LHCN-M2 (cell line): ENCODE data around the gene ERG. TPM values are rescaled to one million over a fixed set of nuclear protein-coding genes. Genes with fewer than 3 reads are reported as not detected.

Experiments
- DNase-seq: peaks from one replicate; pipeline ENCODE4 v3.0.0-alpha.2; 2012; ENCODE audit warnings: low read depth
- total RNA-seq: library from RNA; depleted of rRNA; stranded (reverse); fragments of >200 nt; gene quantifications from 2 replicates; pipeline ENCODE4 v1.2.3, GENCODE V29; 2014

Gene ERG
- total RNA-seq, 1 experiment from 2014 or later: not detected

DNA sequence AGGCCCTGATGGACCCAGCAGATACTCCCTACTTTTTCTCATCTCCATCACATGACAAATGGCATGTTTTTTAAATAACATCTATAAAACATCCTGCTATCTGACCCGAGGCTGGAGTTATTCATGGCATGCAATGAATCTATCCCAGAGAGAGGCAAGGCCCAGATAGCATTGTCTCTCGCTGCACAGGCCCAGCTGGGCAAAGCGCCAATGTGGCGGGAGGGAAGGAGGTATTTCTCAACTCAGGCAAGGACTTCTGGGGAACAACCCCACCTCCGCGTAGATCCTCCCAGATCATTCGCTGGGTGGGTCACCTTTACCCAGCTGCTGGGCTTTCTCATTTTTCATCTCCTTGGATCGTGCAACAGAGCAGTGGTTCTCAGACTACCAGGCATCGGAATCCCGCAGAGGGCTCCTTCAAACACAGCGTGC lies 59.8 kb downstream of the ERG start:
- peak; percentile 10 for DNase-seq

DNA sequence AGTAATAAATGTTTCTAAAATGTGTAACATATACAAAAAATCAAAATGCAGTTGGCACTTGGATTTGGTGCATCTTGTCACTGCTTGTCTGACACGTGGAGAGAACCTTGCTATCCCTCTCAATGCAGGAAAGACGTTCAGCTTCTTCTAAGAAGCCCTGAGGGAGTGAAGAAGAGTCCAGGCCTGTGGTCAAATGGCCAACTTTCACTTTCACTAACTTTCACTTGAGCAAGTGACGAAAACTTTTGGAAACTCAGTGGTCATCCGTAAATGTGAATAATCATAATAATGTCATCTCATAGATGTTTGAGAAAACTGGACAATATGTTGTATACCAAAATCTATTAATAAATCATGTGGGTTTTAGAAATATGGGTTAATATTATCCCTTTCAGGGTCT lies 61.9 kb downstream of the ERG start:
- no peak for DNase-seq

DNA sequence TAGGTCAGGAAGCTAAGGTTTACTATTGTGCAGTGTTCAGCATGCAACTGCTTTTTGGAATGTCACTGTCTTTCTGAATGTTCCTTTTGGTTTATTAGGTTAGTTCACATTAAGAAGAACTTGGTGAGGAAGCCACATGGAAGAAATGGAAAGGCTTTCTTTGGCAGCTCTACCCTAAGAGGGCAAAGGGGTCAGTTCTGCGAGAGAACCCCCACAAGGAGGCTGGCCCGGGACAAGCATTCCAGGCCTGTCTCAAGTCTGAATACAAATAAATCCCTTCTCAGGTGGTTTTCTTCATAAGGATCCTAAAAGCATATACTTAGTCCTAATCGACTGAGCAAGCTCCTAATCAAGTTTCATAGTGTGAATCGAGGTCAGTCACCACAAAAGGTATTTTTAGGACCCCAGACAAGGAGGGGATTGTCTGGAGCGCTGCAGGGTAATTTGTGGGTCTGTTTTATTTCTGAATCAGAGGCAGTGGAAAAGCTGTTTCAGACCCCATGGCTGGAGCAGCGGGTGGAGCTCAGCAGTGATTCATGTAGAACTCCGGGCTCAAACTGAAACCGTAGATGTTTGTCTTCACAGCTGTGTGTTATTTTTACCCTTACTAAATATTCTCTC lies 63.3 kb downstream of the ERG start:
- DNase-seq: peak; percentile 27

DNA sequence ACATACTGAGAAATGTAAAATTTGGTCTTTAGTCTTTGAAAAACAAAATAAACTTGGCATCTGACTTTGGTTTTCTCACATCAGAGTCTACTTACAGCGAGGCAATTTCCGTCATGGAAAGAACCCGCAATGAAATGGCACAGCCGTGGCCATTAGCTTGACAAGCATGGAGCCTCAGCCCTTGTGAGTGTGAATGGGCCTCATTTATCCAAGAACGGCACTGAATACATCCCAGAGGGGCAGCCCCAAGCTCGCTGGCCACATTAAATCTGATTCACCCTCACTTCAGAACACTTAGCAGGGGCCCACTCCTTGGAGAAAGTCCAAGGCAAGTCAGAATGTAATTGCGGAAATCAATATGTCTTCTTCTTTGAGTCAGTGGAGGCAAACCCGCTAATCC lies 64.8 kb downstream of the ERG start:
- no peak for DNase-seq

DNA sequence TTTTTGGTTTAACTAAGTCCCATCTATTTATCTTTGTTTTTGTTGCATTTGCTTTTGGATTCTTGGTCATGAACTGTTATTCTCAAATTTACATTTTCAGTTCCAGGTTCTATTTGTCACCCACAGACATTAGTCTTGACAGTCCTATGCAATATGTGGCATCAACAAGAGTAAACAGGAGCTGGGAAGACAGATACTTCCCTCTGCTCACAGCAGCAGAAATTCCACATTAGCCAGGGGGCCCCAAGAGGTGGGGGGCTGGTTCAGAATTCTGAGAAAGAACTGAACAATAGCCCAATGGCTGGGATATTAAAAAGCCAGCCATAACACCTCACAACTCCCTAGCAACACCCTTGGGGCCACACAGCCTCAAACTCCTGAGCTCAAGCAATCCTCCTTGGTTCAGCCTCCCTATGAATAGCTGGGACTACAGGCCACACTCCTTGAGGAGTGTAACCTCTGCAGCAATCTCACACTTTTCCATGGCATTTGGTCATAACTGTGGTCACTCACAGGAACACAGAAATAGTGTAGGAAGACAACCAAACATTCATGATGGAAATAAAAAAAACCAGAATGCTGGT lies 67.8 kb downstream of the ERG start:
- no peak for DNase-seq

DNA sequence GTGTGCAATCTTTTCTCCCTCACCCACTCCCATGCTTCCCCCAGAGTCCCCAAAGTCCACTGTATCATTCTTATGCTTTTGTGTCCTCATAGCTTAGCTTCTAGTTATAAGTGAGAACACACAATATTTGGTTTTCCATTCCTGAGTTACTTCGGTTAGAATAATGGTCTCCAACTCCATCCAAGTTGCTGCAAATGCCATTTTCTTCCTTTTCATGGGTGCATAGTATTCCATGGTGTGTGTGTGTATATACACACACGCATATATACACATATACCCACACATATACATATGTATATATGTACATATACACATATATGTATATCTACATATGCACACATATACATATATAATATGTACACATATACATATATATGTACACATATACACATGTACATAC lies 69.3 kb downstream of the ERG start:
- no peak for DNase-seq

DNA sequence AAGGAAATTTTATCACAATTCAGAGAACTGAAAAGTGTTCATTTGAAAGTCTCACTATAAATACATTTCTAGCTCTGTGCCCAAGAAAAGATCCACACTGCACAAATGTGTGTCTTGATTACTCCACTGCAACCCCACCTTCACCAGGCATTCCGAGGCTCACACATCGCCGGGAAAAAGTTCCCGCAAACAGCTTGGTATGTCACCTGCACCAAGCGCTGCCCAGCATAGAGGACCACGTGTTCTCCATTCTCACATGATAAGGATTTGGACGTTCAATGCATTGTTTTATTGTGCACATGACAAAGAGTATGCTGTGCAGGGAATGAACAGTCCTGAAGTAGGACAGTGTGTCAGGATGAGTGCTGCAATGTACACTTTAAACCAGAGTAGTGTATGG lies 70.1 kb downstream of the ERG start:
- no peak for DNase-seq

DNA sequence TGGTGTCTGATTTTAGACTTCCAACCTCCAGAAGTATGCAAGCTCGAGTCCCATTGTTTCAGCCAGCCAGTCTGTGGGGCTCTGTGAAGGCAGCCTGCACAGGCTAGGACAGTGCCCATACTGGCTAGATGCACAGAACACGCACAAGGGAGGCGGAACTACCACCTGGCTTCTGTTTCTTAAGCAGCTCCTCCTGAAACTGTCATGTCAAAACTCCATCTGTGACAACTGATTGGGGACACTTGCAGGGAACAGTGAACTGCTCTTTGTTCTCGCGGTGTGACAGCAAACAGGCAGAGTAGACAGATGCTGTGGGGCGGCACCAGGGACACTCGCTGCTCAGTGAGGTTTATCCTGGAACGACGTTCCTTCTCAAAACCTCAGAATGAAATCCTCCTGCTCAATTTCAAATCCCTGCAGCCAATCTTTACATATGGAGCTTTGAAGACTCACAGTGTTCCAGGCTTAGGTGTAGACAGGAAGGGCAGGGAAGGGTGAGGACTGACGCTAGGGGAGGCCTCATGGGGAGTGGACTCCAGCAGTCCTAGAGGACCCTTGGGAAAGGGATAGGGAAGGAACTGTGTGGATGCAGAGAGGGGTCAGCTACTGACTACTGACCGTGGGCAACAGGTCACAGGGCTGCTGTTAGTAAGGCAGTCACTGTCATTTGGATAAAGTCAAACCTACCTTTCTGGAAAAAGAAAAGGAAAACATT lies 73.8 kb downstream of the ERG start:
- no peak for DNase-seq

DNA sequence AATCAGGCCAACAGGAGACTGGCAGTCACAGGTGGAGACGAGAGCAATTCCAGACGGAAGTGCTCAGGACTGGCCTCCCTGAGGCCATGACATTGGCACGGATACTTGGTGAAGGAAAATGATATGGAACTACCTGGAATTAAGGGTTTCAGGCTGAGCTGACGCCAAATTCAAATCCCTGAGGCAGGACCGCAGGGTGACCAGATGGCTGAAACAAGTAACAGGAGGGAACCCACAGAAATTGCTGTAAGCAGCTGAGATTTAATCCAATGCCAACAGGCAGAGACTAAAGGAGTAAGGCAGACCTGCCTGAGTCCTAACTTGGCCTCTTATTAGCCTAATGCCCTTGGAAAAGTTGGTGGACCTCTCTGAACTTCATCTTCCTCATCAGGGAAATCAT lies 76.2 kb downstream of the ERG start:
- DNase-seq: no peak

DNA sequence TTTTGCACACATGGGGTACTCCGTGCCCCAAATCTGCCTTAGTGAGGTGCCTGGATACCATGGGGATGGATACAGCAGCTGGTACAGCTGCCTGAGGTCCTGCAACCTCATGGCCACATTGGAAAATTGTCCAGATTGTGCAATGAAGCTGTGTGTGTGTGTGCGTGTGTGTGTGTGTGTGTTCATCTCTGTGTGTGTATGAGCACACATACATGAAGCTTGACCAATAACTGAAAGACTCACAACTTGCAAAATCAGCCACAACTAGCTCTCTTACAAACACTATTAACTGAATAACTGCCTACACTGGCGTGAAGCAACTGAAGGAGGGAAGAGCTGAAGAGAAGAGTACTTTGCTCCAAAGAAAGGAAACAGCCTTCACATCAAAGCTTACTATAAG lies 78.1 kb downstream of the ERG start:
- DNase-seq: no peak

DNA sequence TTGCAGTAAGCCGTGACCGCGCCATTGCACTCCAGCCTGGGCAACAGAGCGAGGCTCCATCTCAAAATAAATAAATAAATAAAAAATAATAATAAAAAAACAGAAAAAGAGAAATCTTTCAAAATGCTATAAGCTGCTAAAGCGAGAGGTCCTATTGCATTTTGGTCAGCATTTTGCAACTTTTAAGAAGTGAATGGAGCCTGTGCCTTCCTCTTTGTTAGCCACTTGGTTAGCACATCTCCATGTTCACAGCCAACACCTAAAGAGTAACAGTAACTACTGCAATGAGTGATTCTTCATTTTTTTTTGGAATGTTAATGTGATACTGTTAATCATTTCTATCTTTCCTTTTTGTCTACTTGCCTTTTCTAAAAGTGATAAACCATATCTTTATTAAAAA lies 80.6 kb downstream of the ERG start:
- no peak for DNase-seq

DNA sequence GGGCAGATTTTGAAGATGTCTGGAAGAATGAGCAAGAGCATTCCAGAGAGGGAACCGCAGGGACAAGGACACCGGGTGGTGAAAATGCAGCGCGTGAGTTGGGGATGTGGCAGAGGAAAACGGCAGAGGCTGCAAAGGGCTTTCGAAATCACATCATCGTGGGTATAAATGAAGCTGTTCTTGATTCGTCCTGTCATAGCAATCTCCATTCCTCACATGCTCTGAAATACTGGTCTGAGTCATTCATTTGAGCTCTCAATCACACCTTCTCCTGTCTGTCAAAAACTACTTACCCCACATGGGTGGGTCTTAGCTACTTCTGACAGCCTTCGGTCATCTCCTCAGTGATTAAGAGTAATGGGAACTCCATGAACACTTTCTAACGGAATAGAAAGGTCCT lies 81.5 kb downstream of the ERG start:
- DNase-seq: no peak

DNA sequence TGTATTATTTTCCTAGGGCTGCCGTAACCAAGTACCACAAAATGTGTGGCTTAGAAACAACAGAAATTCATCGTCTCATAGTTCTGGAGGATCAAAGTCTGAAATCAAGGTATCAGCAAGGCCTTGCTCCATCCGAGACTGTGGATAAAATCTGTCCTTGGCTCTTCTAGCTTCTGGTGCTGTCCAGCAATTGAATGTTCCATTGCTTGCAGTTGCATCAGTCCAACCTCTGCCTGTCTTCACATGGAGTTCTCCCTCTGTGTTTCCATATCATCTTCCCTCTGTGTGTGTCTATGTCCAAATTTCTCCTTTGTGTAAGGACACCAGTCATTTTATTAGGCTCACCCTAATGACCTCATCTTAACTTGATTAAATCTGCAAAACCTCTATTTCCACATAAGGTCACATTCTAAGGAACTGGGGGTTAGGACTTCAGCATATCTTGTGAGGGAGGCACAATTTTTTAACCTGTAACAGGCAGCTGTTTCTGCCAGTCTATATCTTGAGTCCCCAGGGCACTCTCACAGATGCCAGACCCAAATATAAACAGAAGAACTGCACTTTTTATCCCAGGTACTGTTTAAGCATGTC lies 84.2 kb downstream of the ERG start:
- DNase-seq: peak; percentile 1

DNA sequence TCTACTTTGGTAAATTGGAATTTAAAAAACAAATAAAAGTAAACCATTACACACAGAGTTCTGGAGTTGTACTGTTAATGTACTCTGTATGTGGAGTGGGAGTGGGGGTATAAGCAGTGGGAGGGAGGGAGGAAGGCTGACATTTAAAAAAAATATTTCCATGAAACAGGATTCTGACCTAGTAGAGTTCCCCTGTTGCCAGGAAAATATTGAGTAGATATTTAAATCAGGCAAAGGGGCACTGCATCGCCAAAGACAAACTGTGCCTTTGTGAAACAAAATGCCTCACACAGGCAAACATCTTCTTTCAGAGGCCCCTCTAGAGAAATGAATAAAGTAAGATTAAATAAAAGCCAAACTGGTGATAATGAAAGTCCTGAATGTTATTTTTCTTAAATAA lies 87.8 kb downstream of the ERG start:
- no peak for DNase-seq

DNA sequence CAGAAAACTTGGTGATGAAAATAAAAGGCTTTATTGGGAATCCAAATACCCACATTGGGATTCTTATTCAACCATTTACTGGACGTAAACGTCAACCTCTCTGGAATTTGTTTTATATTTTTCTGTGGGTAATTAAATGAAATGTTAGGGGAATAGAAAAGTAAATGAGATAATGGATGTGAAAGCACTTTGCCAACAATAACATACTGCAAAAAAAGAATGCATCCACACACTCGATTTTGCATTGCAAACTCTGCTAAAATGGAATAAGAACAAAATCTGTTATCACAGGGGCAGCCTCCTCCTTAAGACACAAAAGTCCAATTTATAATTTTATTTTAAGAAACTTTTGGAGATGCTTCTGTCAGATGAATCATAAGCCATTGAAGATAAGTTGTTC lies 88.4 kb downstream of the ERG start:
- no peak for DNase-seq

DNA sequence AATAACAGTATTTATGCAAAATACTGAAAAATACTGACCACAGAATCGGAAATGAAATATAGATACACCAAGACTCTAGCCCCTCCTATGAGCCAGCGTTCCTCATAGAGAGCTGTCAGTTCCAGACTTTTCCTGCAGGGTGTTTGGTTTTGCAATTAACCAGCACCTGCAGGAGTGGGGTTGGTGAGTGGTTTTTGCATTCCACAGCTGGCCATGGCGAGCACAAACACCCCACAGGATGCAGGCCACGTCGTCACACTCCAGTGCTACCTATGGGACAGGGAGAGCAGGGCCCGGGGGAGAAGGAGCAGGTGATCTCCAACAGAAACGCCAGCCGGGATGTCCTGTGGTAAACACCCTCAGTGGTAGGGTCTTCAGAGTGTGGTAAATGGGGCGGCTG lies 94.1 kb downstream of the ERG start:
- no peak for DNase-seq

DNA sequence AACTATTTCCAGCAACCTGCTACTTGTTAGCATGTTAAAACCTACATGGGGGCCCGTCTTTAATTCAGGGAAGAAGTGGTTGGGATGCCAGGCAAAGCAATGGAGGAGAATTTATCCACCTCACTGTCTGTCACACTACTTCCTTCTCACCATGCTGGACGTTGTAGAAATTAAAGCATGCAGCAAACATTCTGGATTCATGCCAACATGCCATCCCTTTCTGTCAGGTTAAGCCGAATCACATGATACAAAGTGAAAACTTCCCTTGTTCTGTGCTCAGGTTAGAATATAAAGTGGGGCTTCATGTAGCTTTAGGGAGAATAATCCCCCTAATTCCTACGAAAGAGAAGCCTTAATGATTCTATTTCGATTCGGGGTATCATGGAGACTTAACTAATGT lies 95.5 kb downstream of the ERG start:
- DNase-seq: no peak

DNA sequence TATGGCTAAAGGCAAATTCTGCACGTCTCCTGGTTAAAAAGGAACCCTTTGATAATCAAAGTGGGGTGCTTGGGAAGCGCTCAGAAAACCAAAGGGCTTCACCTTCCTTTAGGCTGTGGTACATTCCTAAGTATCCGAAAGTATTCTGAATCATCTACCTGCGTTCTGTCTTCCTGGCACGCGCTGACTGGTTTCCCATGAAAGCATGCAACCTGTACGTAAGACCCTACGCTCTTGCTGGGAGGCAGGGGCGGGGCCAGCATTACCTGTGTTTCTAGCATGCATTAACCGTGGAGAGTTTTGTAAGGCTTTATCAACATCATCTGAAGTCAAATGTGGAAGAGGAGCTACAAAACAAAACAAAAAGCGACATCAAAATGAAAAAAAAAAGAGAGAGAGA lies 96.0 kb downstream of the ERG start:
- DNase-seq: no peak

DNA sequence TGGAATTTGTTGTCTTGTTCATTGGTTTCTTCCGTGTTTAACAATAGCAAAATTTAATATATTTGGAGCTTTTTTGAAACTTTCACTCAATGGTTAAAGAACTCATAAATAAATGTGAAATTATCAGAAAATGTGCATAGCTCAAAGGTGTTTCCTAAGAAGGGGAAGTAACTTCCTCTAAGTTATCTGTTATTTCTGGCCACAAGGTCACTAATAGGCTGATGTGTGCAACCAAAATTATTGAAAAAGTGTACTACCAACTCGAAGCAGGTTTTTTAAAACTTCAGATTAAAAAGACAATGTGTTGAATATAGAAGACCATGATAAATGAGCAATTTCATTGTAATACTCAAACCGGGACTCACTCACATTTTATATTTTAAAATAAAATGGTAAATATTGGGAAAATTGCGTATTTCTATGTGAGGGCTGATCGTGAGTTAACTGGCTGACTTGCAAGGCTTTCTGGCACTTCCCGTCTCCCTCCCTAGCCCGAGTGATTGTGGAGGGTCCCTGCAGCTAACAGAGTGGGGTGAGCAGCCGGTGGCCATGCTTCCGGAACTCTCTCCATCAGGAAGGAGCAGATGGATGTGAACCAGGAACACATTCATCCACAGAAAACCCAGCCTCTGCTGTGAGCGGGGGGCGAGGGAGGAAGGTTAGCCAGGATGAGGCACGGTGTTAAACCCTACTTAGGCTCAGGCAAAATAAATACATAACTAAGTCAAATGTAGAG lies 96.9 kb downstream of the ERG start:
- DNase-seq: no peak

DNA sequence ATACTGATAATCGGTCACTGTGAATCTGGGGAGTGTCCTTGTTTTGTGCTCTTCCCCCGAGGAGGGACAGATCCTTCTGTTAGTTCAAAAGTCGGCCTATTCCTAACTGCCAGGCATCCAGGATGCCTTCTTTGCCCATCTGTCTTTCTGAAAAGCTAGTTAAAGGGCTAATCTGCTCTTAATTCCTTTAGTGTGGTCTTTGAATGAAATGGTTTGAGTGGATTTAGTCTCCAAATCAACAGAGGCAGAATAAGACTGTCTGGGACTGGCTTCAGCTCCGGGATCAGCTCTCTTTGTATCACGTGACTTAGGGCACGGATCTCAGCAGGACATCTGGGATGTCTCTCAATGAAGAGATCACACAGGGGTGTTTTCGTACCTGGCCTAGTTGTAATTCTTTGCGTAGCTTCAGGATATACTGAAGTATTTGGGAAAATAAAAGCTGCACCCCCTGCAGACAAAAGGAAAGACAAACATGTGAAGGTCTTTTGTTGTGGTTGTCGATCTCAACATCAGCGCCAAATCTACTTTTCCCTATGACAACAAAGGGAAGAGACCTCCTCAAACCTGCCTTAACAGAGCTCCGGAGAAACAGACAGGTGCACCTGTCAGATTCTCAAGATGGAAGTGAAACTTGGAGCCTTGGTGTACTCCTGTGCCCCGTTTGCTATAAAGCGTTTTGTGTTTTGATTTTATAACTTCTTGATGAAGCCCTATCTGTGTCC lies 97.9 kb downstream of the ERG start:
- no peak for DNase-seq

DNA sequence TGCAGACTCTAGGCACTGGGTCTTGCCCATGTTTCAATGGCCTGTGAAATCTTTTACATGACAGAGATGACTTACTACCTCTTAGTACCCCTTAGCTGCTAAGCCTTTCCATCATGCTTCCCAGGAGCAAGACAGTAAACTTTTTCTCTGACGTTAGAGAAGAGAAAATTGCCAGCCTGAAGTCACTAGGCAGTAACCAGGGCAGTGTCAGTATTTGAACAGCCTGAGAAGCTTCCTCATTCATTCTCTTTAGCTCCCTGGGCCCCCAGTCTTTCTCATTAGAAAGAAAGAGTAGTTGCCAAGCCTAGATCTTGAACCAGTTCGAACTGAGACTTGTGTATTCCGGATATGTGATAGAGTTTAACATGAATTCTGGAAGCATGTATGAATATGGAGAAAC lies 99.2 kb downstream of the ERG start:
- no peak for DNase-seq

DNA sequence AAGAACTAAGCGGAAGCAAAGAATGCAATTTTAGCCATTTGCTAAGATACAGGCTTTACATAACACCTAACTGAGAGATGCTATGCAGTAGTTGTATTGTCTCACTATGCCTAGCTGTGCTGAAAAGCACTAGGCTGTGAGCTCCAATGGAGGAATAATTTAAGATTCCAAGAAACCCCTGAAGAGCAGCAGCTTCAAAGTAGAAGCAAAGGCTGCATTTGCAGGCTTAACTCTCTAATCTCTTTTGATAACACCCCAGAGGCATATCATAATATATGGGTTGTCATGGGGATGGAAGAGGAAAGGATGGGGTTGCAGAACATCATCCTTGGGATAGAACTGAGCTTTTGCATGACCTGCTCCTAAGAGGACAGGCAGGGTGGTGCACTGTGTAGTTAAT lies 102.0 kb downstream of the ERG start:
- DNase-seq: no peak
